Erythroblast (primary cell): Measurements from ENCODE around the gene CD81.
"Not testable (repeated sequence)": the region's sequence is repeated elsewhere in the genome, so short reads cannot be mapped to it uniquely, and the experiment has no call there.

Source experiments
- GATA1 ChIP-seq: IDR thresholded peaks from 2 replicates; pipeline ENCODE4 v1.6.1; 2011; ENCODE audit warnings: low read depth, mild to moderate bottlenecking, control low read depth, low read length, moderate library complexity
- POLR2A ChIP-seq: IDR thresholded peaks from 2 replicates; pipeline ENCODE4 v1.6.1; 2011; ENCODE audit warnings: mild to moderate bottlenecking, low read length

GRCh38 chr11:2338760-2339159 lies 38.4 kb upstream of the CD81 start:
- not testable (repeated sequence) for TF ChIP-seq POLR2A, GATA1
